Stimulated activated CD8-positive, alpha-beta memory T cell treated with anti-CD3 and anti-CD28 coated beads, Interleukin-12 subunit alpha, Interleukin-12 subunit beta, amount 100 ng/mL, for 1 hour (primary cell): Measurements from ENCODE around the gene GSC2.

Experiments
- DNase-seq: peaks from one replicate; pipeline ENCODE4 v3.0.0-alpha.2; 2020; ENCODE audit warnings: low read depth

The GSC2 gene

DNA sequence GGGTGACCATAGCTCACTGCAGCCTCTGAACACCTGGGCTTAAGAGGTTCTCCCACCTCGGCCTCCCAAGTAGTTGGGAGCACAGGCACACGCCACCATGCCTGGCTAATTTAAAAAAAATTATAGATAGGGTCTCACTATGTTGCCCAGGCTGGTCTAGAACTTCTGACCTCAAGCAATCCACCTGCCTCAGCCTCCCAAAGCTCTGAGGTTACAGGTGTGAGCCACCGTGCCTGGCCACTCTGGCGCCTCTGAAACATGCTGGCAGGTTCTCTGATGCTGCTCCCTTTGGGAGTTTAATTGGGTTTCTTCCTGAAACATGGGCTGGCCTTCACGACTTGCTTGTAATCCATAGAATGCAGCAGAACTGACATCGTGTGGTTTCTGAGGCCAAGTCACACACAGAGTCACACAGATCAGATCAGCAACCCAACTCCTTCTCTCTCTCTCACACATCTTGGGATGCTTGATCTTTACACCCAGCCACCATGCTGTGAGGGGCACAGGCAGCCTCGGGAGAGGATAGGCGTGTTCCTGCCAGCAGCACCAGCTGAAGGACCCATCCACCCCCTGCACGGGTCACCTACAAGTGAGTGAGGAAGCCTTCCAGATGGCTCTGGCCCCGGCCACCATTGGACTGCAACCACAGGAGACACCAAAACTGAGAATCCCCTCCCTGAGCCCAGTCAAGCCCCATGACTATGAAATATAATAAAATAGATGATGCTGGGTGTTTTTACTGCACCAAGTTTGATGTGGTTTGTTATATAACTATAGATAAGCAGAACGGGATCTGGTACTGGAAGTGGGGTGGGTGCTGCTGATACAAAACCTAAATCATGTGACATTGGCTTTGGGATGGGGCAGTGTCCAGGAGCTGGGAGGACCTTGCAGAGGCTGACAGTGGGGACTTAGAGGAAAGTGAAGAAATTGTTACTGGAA is 3.1 kb upstream of the GSC2 start:
- DNase-seq: no peak

DNA sequence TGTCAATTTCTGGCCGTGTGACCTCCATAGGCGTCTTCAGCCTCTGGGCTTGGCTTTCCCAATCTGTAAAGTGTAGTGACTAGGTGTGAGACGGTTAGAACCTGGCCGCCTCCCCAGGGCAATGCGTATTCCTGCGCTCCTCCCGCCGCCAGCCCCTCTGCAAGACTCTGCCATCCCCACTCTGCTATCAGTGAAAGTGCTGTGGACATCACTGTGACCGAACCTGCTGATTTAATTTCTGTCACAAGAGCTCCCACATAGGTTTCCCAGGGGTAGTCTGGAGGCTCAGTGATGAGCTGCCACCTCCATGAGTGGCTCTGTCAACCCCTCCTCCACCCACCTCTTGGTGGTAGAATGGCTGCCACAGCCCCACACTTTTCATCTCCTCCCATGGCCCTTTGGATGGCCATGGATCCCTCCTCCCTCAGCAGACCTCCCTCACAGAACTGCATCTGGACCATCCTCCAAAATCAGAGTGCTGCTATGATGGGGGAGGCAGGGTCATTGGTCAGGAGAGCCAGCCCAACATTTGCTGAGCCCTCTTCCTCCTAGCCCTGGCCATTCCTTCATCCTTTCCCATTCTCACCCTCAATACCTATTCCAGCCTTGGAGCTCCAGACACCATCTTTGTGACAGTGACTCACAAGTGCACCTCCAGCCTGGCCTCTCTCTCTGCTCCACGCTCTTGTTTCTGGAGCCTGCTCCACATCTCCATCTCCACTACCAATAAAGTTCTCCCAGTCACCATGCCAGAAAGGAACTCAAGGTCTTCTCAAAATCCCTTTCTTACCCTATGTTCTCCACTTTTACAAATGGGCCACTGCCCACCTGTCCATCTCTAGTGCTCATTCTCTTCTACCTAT is 1.5 kb upstream of the GSC2 start:
- DNase-seq: no peak

DNA sequence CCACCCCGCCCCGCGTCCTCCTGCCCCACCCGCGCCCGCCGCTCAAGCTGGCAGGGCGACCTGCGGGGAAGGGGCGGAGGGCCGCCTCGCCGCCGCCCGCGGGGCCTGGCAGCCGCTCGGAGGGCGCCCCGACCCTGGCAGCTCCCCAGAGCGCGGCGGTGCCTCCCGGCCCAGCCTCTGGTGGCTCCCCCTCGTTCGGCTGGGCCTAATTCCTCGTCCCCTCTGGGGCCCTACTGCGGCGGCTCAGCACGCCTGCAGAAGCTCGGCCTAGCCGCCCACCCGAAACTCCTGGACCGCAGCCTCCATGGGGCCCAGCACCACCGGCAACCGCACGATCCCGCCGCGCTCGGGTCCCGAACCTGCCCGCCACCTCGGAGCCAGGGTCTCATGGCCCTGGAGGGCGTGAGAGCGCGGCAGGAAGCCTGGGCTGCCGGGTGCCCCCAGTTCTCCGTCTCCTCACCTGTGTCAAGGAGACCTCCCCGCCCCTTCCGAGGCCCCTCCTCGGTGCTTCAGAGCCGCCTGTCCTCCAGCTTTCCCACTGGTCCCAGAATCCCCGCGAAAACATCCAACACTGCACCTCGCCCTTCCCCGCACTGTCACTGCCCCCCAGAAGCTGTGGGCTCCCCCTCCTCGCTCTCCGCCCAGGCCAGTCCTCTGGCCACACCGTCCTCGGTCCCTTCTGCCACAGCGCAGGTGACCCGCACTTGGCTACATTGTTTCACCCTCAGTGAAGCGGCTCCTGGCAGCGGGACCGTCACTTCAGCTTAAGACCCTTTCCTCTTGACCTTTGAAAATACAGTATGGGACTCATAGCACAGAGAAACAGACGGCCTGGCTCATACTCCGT is 613 bp upstream of the GSC2 start:
- no peak for DNase-seq

DNA sequence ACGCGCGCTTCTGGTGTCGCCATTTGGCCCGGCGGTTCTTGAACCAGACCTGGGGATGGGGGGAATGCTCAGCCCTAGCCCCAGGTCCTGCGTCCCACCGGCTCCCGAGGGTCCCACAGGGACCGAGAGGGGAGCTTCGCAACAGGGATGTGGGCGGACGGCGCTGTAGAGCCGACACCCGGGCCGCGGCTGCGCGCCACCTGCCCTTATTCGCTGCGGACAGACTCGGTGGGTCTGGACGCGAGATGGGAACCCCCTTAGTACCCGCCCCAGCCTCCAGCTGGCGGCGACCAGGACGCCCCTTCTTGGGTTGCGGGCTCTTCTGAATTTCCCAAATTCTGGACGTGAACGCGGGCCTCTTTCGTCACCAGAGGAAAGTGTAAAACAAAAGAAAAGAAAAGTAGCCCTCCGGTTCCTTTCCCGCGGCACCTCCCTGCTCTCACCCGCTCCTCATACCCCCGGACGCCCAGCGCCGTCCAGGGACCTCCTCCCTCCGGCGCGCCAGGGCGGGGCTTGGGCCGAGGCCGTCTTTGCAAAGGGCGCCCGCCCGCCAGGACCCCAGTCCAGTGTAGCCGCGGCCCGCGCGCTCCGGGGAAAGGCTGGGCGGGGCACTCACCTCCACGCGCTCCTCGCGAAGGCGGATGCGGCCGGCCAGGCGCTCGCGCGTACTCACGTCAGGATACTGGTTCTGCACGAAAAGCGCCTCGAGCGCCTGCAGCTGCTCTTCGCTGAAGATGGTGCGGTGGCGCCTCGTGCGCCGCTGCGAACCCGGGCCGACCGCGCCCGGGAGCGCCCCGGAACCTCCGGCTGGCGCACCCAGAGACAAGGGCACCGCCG is 827 bp downstream of the GSC2 start:
- no peak for DNase-seq

DNA sequence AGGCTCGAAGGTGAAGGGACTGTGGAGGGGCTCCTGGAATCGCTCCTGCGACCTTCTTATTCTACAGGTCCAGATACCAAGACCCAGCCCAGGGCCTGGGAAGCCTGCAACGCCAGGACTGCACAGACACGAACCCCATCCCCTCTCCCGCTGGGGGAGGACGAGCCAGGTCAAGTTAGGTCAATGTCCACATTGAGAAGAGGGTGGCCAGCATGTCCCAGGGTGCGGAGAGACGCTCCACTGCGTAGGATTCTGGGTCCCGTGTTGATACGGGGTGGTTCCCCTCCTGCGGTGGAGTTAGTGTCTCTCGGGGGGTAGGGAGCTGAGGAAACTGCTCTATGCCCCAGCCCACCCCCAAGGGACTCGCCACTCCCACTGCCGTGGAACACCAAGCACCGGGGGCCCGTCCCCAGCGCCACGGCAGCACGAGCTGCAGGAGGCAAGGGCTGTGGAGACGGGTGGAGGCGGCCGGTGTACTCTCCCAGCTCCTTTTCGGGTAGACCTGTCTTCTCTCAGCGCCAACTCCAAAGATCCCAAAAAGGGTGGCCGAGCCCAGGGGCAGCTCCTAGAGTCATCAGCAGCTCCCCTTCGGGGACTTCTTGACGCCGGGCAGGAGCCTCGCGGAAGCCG is 1.6 kb downstream of the GSC2 start:
- DNase-seq: no peak

DNA sequence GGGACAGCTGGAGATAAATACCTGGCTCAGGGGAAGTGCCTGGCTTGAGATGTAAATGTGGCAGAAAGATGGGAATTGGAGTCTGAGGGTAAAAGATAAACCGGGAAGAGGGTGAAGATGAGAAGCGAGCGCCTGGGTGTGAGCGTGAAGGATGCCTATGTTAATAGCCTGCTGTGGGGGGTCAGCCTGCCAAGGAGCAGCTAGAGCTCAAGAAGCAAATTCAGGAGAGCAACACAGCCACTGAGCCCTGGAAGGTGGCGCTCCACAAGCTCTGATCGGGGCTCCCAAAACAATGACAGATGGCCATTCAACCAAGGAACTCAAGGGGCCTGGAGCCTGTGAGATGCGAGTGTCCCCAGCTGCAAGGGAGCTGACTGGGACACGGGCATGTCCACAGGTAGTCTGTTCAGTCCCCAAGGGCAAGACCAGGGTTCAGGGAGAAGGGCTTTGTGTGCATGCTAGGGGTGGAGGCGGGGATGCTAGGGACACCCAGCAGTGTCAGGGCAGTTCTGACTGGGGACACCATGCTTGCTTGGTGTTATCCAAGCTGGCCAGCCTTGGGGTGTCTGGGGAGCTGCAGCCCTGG is 2.8 kb downstream of the GSC2 start:
- no peak for DNase-seq

DNA sequence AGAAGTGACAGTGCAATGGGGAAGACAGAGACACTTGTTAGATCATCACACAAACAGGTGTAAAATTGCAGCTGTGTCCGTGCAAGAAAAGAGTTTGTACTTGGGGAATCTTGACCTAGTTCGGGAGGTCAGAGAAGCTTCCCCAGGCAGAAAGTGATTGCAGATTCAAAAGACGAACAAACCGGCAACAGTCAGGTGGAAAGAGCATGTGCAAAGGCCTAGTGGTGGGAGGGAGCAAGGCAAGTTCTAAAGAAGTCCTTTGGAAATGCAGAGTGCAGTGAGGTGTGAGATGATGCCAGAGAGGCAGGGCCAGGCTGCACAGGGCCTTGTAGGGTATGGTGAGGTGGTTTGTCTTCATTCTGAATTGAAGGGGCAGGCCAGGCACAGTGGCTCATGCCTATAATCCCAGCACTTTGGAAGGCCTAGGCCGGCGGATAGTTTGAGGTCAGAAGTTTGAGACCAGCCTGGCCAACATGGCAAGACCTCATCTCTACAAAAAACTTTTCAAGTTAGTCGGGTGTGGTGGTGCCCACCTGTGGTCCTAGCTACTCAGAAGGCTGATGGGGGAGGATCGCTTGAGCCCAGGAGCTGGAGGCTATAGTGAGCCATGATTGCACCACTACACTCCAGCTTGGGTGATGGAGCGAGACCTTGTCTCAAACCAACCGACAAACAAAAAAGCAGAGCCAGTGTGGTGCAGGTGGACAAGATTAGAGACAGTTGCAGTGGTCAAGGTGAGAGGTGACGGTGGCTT is 3.7 kb downstream of the GSC2 start:
- DNase-seq: no peak

DNA sequence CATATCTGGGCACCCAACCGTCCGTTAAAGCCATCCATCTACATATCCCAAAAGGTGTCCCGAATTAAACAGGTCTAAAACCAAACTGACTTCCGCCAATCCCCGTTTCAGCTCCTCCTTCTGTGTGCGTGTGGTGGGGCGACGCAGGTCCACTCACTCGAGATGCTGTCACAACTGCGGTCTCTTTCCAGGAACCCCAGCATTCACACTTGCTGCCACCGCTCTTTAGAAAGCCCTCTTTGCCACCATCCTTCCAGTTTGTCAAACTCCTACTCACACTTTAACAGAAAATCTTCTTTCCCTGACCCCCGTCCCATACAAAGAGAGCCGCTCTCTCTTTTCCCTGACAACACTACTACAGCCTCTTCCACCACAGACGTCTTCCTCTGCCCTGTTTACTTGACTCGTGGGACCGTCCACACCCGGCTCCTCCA is 6.1 kb downstream of the GSC2 start:
- DNase-seq: no peak

DNA sequence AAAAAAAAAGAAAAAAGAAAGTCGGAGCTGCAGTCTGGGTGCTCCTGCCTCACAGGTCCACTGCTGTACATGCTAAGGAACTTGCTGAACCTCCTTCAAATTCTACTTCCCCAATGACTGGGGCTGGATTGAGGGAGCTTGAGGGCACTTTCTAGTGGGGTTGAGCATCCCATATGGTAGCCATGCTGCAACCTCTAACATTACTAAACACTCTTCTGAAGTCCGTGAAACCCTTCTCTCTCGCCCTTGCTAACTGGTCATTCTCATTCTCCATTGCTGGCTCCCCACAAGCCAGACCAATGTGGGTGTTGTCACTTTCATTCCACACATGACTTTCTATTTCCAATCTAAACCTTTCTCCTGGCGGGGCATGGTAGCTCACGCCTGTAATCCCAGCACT is 6.9 kb downstream of the GSC2 start:
- no peak for DNase-seq

DNA sequence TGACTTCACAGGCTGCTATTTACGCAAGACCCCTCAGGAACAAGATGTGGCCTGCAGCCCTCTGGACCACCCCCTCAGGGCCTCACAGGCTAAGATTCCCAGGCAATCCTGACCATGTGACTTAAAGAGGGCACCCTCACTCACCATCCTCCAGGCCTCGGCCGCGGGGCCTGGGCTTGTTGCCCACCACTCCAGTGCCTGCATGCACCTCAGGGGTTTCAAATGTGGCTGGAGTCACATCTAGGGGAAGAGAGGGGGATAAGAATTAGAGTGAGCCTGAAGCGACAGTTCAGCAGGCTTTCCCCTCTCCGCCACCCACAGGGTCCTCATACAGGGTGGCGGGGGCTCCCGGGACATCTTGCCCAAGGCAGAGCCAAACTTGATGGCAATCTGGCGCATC is 7.7 kb downstream of the GSC2 start:
- DNase-seq: no peak

DNA sequence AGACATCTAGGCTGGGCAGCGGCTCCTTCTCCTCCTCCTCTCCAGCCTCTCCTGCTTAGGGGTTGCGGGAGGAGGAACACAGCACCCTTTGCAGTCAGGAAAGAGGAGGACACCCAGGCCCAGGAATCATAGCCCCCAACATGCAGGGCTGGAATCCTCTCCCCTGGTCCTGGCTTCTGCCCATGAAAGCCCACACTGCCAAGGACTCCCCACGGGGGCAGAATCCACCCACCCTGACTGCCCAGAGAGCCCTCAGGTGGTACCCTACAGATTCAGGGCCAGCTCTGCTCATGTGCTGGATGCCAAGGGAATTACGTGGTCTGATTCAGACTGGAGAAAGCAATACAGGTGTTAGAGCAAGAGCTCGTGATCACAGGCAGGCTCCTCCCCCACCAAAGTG is 10.1 kb downstream of the GSC2 start:
- DNase-seq: no peak

DNA sequence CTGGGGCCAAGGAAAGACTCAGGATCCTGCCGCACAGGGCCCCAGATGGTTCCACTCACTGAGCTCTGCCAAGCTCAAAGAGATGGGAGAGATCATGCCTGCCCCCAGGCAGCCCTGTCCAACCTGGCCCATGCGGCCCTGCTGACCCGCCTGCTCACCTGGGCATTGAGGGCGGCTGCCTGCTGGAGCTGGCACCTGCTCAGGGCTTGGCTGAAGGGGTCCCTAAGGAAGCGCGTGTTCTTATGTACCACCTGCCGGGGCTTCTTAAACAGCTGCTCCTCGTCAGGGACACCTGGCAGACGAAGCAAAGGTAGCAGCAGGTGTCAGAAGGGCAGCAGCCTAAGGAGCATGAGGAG is 11.1 kb downstream of the GSC2 start:
- no peak for DNase-seq

DNA sequence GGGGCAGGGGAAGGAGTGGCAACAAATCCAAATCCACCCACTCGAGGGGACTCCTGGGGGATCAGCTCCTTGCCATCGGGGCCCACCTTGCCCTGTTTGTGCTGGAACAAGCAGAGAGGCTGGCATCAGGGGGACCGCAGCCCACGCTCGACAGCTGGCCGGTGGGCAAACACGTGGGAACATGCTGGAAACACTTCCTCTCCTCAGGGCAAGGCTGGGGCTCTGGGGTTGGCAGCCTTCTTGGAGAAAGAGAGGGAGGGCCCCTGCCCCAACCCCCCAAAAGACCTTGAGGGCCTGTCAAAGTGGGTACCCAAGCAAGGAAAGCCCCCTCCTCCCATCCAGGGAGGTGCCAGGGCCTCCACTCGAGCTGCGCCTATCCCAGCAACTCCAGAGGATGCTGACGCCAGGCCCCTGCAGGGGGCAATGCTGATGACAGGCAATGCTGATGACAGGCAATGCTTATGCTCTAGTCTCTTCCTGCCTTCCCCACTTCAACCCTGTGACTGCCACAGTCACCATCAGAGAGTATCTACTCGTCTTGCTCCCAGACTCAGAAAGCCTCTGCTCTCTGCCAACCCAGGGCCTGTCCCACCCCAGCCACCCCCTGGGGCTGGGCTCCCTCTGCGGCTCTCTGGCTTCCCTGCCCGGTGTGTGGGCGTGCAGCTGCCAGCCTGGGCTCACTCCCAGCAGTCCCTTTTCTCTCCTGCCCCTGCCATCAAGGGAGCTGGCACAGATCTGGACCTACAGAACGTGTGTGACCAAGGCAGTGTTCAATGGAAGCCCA is 11.7 kb downstream of the GSC2 start:
- DNase-seq: no peak

DNA sequence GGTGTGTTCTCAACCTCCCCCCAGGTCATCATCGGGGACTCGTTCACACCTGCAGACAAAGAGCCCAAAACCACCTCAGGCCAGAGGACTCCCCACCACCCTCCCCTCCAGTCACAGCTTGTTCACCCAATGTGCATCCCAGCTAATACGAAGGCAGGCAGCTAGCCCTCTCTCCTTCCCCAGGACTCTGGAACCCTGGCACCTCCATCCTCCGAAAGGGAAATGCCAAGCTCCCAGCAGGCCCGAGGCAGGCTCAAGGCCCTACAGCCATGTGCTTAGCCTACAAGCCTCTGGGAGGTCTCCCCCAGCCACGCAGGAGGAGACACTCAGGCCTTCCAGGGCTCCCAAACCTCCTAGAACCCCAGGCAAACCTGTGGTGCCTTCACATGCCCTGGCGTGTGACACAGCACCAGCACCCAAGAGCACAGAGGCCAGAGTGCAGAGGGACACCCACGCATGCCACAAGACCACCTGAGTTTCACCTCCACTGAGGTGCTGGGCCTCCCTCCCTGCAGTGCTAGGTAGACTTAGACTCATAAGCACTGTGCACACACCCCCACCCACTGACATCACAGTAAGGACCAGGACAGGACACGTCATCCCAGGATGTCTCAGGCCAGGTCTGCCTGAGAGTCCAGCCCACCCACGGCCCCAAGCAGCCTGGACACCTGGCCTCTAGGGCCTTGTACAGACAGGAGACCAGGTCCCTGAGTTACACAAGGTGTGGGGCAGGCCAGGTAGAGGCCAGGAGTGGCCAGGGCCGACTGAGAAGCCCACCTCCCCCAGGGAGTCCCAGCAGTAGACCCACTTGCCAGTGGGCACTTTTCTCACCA is 12.5 kb downstream of the GSC2 start:
- DNase-seq: no peak

DNA sequence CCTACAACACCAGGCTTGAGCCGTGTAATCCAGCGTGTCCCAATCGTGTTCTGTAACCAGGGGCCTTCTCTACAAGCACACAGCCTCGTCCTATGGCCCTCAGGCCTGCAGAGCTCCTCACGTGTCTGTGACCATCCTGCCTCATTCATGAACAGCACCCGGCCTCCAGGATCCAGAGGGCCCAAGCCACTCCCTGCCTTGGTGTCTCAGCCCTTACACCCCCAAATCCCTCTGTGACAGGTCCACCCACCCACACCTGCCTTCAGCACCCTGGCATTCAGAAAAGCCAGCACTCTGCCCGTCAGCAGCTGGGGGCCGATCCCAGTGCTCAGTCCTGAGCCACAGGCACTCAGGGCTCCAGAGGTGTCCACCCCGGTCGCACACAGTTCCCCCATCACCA is 13.2 kb downstream of the GSC2 start:
- no peak for DNase-seq

DNA sequence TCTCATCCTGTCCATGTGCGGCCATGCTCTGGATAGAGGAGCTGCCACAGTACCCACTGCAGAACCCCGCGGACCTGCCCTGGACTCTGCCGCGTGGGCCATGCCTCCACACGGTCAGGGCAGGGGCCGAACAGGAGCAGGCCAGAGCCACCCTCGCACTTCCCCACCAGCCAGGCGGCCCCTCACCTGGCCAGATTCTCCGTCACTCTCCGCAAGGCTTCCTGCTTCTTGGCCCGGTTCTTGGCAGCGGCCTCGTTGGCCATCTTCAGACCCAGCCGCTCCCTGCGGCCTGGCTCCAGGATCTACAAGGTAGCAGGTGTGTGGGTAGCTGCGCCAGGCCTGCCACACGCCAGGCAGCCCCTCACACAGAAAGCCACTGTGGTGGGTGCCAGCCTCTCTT is 15.2 kb downstream of the GSC2 start:
- DNase-seq: no peak

DNA sequence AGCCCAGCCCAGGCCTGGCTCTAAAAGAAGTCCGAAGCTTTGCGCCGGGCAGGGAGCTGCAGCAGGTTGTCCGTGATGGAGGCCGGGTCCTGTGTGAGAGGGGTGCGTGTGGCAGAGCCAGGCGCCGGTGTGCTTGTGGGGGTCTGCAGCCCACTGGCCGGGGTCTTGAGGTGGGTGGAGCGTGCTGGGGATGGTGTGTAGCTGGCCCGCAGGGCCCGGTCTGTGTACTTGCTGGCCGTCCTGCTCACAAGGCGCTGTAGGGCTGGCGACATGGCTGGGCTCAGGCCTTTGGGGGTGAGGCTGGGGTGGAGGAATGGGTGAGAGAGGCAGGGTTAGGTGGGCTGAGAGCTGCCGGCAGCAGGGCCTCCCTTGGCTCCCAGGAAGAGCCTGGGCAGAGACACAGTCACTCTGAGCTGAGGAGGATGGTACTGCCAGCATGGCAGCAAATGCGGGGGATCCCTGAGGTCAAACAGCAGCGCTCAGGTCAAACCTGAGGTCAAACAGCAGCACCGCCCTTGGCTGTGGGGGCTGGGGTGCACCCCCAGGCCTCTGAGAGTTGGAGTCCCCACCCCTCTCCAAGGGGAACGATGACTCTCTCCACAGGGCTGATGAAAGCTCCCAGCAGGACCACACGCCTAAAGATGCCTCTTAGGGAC is 15.8 kb downstream of the GSC2 start:
- DNase-seq: no peak
